Heart left ventricle (tissue), 16 donors: ENCODE data around the gene PRC1. TPM values are rescaled to one million over a fixed set of nuclear protein-coding genes. Genes with fewer than 3 reads are reported as not detected.

Experiments used
- ATAC-seq, 4 donors: fragments of 200-7000 bp; cut with Tn5 transposase; one replicate each; pipeline ENCODE4 v1.9.1; 2020 to 2022; ENCODE audit warnings: moderate library complexity in 4 of 4, mild to moderate bottlenecking in 3 of 4, moderate number of reproducible peaks in 1 of 4
- DNase-seq, 5 donors: peaks; one replicate each; pipeline ENCODE4 v3.0.0-alpha.2; 2020
- H3K27ac ChIP-seq, 12 donors: fragments of 200-600 bp; sonication (generic) in 4 of 12; one replicate each; pipeline versions ENCODE4 v1.5.0 to v1.8.0; 2016 to 2022; ENCODE audit warnings: mild to moderate bottlenecking in 2 of 12
- H3K27me3 ChIP-seq, 9 donors: fragments of 200-600 bp; sonication (generic) in 2 of 9; one replicate each; pipeline versions ENCODE4 v1.5.1 to v1.8.0; 2016 to 2022; ENCODE audit warnings: mild to moderate bottlenecking in 3 of 9
- H3K36me3 ChIP-seq, 9 donors: fragments of 200-600 bp; sonication (generic) in 2 of 9; one replicate each; pipeline versions ENCODE4 v1.5.0 to v1.8.0; 2018 to 2022; ENCODE audit warnings: mild to moderate bottlenecking in 2 of 9
- H3K4me1 ChIP-seq, 12 donors: fragments of 200-600 bp; sonication (generic) in 4 of 12; one replicate each; pipeline versions ENCODE4 v1.5.0 to v1.8.0; 2016 to 2022; ENCODE audit warnings: mild to moderate bottlenecking in 3 of 12
- H3K4me3 ChIP-seq, 12 donors: fragments of 200-600 bp; sonication (generic) in 4 of 12; one replicate each; pipeline versions ENCODE4 v1.5.0 to v1.8.0; 2017 to 2022; ENCODE audit warnings: mild to moderate bottlenecking in 9 of 12, moderate library complexity in 4 of 12
- H3K9me3 ChIP-seq, 12 donors: fragments of 200-600 bp; sonication (generic) in 4 of 12; one replicate each; pipeline versions ENCODE4 v1.5.0 to v1.8.0; 2016 to 2022; ENCODE audit warnings: mild to moderate bottlenecking in 1 of 12
- CTCF ChIP-seq, 12 donors: fragments of 200-600 bp; sonication (generic) in 4 of 12; IDR thresholded peaks; one replicate each; pipeline versions ENCODE4 v1.5.0 to v1.8.0; 2018 to 2022; ENCODE audit warnings: antibody characterized with exemption in 12 of 12, mild to moderate bottlenecking in 5 of 12
- POLR2A ChIP-seq, 2 donors: fragments of 450-650 bp; IDR thresholded peaks; one replicate each; pipeline ENCODE4 v1.6.1; 2017; ENCODE audit warnings: antibody characterized with exemption in 2 of 2, mild to moderate bottlenecking in 2 of 2, moderate library complexity in 2 of 2
- WGBS, 4 donors: extraction: QIAGEN DNeasy Blood & Tissue Kit in 2 of 4; methylation state at CpG; one replicate each; pipeline versions ENCODE4 v1.1.5 to v1.1.7; 2013 to 2018; 5-methylcytosine and 5-hydroxymethylcytosine counted together
- intact Hi-C, 10 donors: fragments of 100-400 bp; cut with DNase I; formaldehyde crosslinking; loops; one replicate each; pipeline versions ENCODE4 v1.11.1 to v1.14.2; 2022
- polyA plus RNA-seq, 2 donors: library from polyadenylated mRNA; stranded (reverse); fragments of 200-250 nt; gene quantifications; one replicate each; pipeline ENCODE4 v1.2.3, GENCODE V29; 2013
- total RNA-seq, 9 donors: library from RNA; depleted of rRNA in 2 of 9; stranded (reverse); fragments of >200 nt in 2 of 9; fragmentation: NEBNext Ultra II Directional in 3 of 9; extraction: Animal tissue kit (Norgen Biotek cat#: 25700) in 3 of 9; gene quantifications; one replicate each; pipeline versions ENCODE4 v1.1.0 to v1.2.4, GENCODE V29; 2016 to 2023
- donor health status: ischemic (EF 13 %, LVEDD 7.1; RV severe dilation, severe dysfunction).
- donor health status: healthy with polysubstance abuse.
- donor health status: DM: no; HTN: yes; CAD: no.
- donor health status: DM: no; HTN: no; CAD: no.
- donor health status: ischemic (EF 25% LVEDD 6.9; RV normal size, moderate dysfunction).
- donor health status: ischemic (EF 25% LVEDD 5.7; RV mildly dilated, moderate dysfunction).
- donor health status: healthy.
- donor health status: DM: yes; HTN: yes; CAD: no.
- donor health status: ischemic (EF 35%, LVEDD 5.7; RV mildly dilated, moderate dysfunction).
- donor health status: nonischemic (EF 11% LVEDD 7.7; RV severe dilation, severe dysfunction).
- donor health status: DM: yes; HTN: yes; CAD: no.
- donor health status: PGD.
- donor health status: ischemic (EF 29% LVEDD 5.4; RV normal size, mild dysfunction).
- donor health status: nonischemic (EF 23%, LVEDD 6.1; RV moderate dilation, normal function).

Gene PRC1
- total and polyA plus RNA-seq, 11 donors, result 1.9 to 25.7 (median 4.7) TPM

DNA sequence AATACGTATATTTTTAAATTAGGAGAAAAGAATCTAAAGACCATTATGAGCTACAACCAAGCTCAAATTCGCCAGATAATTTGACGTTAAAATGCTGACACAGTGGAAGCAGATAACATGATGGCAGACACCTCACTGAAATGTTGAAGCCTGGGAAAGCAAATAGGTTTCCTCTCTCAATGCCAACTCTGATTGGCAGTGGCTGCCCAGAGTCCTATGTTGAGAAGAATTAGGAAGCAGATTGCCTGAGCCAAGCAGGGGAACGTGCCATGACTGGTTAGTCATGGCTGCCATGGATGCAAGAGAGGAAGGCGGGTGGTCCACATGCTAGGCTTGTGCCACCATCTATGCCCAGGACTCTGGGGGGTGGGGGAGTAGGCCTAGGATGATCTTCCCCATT is 56.1 kb downstream of the PRC1 start:
- 85 to 93% (median 87%) methylated on average over 5 of the region's 5 CpGs for WGBS, 4 donors
- TF ChIP-seq POLR2A (IDR thresholded peaks at IDR 0.05) (no peak), CTCF (IDR thresholded peaks at IDR 0.05) (no peak)

DNA sequence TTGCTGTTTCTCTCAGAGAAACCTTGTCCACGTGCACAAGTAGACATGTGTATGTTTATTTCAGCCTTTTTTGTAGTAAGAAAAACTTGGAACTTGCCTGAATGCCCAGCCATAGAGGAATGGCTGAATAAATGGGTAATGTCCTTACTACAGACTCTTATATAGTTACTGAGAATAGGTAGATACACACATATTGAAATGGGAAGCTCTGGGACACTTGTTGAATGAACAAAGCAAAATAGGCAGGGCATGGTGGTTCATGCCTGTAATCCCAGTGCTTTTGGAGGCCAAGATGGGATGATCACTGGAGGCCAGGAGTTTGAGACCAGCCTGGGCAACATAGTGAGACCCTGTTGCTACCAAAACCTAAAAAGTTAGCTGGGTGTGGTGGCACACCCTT is 57.5 kb downstream of the PRC1 start:
- peaks cover 3 to 55% (median 52%) of the 10 kb centered on the region in 9 donors for H3K36me3 ChIP-seq
- H3K4me3 ChIP-seq, result no peak overlapping the region
- peaks cover 4 to 39% (median 28%) of the 10 kb centered on the region in 12 donors for H3K4me1 ChIP-seq
- no peak for DNase-seq
- 76 to 90% (median 81%) methylated on average over 1 of the region's 1 CpG for WGBS, 4 donors
- TF ChIP-seq CTCF (IDR thresholded peaks at IDR 0.05), result no peak
- TF ChIP-seq POLR2A (IDR thresholded peaks at IDR 0.05), result no peak
- no peak for ATAC-seq
- H3K9me3 ChIP-seq, result no peaks in the 10 kb centered on the region
- no peak overlapping the region for H3K27ac ChIP-seq
- H3K27me3 ChIP-seq, result no peaks in the 10 kb centered on the region
- intact Hi-C loops, result no loop called here

More for the DNA sequence above, 56.1 kb downstream of the PRC1 start:
- Histone ChIP-seq H3K36me3 (peaks cover 3 to 69% (median 66%) of the 10 kb centered on the region in 9 donors), H3K9me3 (no peaks in the 10 kb centered on the region), H3K4me1 (peaks cover 3 to 29% (median 21%) of the 10 kb centered on the region in 12 donors), H3K4me3 (no peak overlapping the region), H3K27ac (no peak overlapping the region), H3K27me3 (no peaks in the 10 kb centered on the region)
- ATAC-seq (no peak), DNase-seq (no peak)
- intact Hi-C loops, result no loop called here

DNA sequence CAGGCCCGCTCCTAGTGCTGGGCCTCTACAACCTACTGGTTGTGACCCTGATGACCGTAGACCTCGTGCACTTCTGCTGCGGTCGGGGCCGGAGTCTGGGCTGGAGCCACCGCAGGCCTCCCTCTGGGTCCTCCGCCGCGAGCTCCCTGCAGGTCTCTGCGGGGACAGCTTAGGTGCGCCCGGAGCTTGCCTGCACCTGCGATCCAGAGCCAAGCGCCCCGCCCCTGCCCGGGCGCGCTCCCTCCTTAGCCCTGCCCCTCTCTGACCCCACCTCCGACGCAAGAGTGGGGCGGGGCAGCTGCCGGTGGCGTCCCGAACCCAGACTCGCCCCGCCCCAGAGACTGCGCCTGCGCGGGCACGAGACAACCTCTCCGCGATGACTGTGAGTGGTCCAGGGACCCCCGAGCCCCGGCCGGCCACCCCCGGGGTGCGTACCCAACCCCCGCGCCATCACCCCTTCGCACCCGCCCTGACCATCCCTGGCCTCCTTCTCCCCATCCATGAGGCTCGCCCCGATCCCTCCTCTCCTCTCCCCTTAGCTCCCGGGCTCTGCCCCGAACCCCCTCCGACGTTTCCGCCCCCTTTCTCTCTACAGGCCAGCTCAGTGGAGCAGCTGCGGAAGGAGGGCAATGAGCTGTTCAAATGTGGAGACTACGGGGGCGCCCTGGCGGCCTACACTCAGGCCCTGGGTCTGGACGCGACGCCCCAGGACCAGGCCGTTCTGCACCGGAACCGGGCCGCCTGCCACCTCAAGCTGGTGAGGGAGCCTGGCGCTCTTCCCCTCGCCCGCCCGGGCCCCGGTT is 59.2 kb downstream of the PRC1 start, which contains the start of gene UNC45A:
TSS of gene UNC45A (plus strand) at position 337 of the 803 bp plus-strand sequence. CDS start at position 377, 40 bp downstream.
- ATAC-seq (peak; percentile 77 to 90 (median 89)), DNase-seq (peak; percentile 93 to 97 (median 94))
- peak within 1 kb of the TSS in 11 of 12 donors; percentile 64 to 85 (median 77) for H3K27ac ChIP-seq
- WGBS, 4 donors, result 1 to 2% (median 1%) methylated on average over 14 to 65 of the region's 65 CpGs
- no peaks in the 10 kb centered on the region for H3K9me3 ChIP-seq
- peak in 1 of 2 donors; percentile 67 for TF ChIP-seq POLR2A (IDR thresholded peaks at IDR 0.05)
- no peak for TF ChIP-seq CTCF (IDR thresholded peaks at IDR 0.05)
- intact Hi-C loops, result loop anchor here in 7 of 10 donors (1.0 to 5.0 kb wide), 7 partner anchors 32 to 288 kb away; partner anchors contain the start of genes MAN2A2 (in 2 of the 7) and PRC1 (in 1 of the 7)
- peaks cover 11 to 55% (median 42%) of the 10 kb centered on the region in 12 donors for H3K4me1 ChIP-seq
- peaks cover 3 to 38% (median 35%) of the 10 kb centered on the region in 9 donors for H3K36me3 ChIP-seq
- peak within 1 kb of the TSS; percentile 50 to 87 (median 68) for H3K4me3 ChIP-seq
- H3K27me3 ChIP-seq, result no peaks in the 10 kb centered on the region
